Activated T-helper 1 cell treated with anti-CD3 and anti-CD28 coated beads, Interleukin-12 subunit alpha, Interleukin-12 subunit beta, Interleukin-2, Interleukin-4 antibody, amounts not matched to agents 30 ng/mL and 10 ng/mL and 1 ng/mL, durations not matched to agents 14 hours and 24 hours and 36 hours (primary cell): ENCODE data around the gene IMPACT. TPM values are rescaled to one million over a fixed set of nuclear protein-coding genes. Genes with fewer than 3 reads are reported as not detected.
A peak's percentile ranks its signal among the peaks of the same experiment; 100 is the strongest.

Source experiments
- DNase-seq: peaks from one replicate; pipeline ENCODE4 v3.0.0; 2021; ENCODE audit warnings: low spot score
- H3K27ac Mint-ChIP-seq: one replicate; pipeline ENCODE4 v1.8.0; 2021; ENCODE audit warnings: mild to moderate bottlenecking, mixed read lengths
- H3K27me3 Mint-ChIP-seq: one replicate; pipeline ENCODE4 v1.8.0; 2022; ENCODE audit warnings: mild to moderate bottlenecking, moderate library complexity, mixed read lengths; ENCODE audit not compliant: insufficient read depth
- H3K36me3 Mint-ChIP-seq: one replicate; pipeline ENCODE4 v1.8.0; 2021; ENCODE audit warnings: low read depth, mixed read lengths
- H3K4me1 Mint-ChIP-seq: one replicate; pipeline ENCODE4 v1.8.0; 2021; ENCODE audit warnings: low read depth, mixed read lengths
- H3K4me3 Mint-ChIP-seq: one replicate; pipeline ENCODE4 v1.8.0; 2021; ENCODE audit warnings: mild to moderate bottlenecking, moderate library complexity, mixed read lengths
- H3K9me3 Mint-ChIP-seq: one replicate; pipeline ENCODE4 v1.8.0; 2021; ENCODE audit warnings: mixed read lengths
- intact Hi-C: fragments of 100-400 bp; cut with micrococcal nuclease; formaldehyde crosslinking; loops from one replicate; pipeline ENCODE4 v1.15.1; 2024
- total RNA-seq: library from RNA; stranded (reverse); gene quantifications from 2 replicates; pipeline ENCODE4 v1.2.3, GENCODE V29; 2022

IMPACT gene
- total RNA-seq, 1 donor from 2014 or later: 9.5 TPM

GRCh38 chr18:24429188-24429587, 2.7 kb downstream of the IMPACT start:
- H3K4me3 Mint-ChIP-seq: no peak overlapping the region
- peaks cover 22% of the 10 kb centered on the region for H3K36me3 Mint-ChIP-seq
- no peak overlapping the region for H3K27ac Mint-ChIP-seq
- H3K27me3 Mint-ChIP-seq: peaks cover 6% of the 10 kb centered on the region
- H3K9me3 Mint-ChIP-seq: peaks cover 14% of the 10 kb centered on the region
- peaks cover 27% of the 10 kb centered on the region for H3K4me1 Mint-ChIP-seq
- DNase-seq: no peak
- intact Hi-C loops: loop anchor here (5.0 kb wide), 1 partner anchor 977 kb away; the partner anchor contains the start of gene RIOK3

GRCh38 chr18:24432618-24433017, 6.1 kb downstream of the IMPACT start:
- Mint-ChIP-seq H3K36me3 (peaks cover 11% of the 10 kb centered on the region), H3K27me3 (no peaks in the 10 kb centered on the region)
- DNase-seq: no peak

GRCh38 chr18:24436939-24437338, 10.5 kb downstream of the IMPACT start:
- Mint-ChIP-seq H3K4me1 (no peaks in the 10 kb centered on the region), H3K27ac (no peak overlapping the region), H3K36me3 (peaks cover 7% of the 10 kb centered on the region), H3K9me3 (no peaks in the 10 kb centered on the region), H3K27me3 (no peaks in the 10 kb centered on the region), H3K4me3 (no peak overlapping the region)
- intact Hi-C loops: no loop called here
- no peak for DNase-seq

More at GRCh38 chr18:24432618-24433017, 6.1 kb downstream of the IMPACT start:
- Mint-ChIP-seq H3K4me1 (peaks cover 8% of the 10 kb centered on the region), H3K4me3 (no peak overlapping the region), H3K27ac (no peak overlapping the region), H3K9me3 (no peaks in the 10 kb centered on the region)
- intact Hi-C loops: loop anchor here (5.0 kb wide), 1 partner anchor 55 kb away; no protein-coding TSS in a partner anchor

GRCh38 chr18:24443870-24444269, 17.4 kb downstream of the IMPACT start:
- peaks cover 10% of the 10 kb centered on the region for H3K4me1 Mint-ChIP-seq
- DNase-seq: no peak
- no peaks in the 10 kb centered on the region for H3K27me3 Mint-ChIP-seq
- no peaks in the 10 kb centered on the region for H3K9me3 Mint-ChIP-seq
- no peak overlapping the region for H3K27ac Mint-ChIP-seq
- intact Hi-C loops: no loop called here
- peaks cover 18% of the 10 kb centered on the region for H3K36me3 Mint-ChIP-seq
- no peak overlapping the region for H3K4me3 Mint-ChIP-seq

GRCh38 chr18:24446453-24446852, 20.0 kb downstream of the IMPACT start:
- H3K27ac Mint-ChIP-seq: no peak overlapping the region
- no peaks in the 10 kb centered on the region for H3K27me3 Mint-ChIP-seq
- peaks cover 10% of the 10 kb centered on the region for H3K4me1 Mint-ChIP-seq
- peaks cover 26% of the 10 kb centered on the region for H3K36me3 Mint-ChIP-seq
- intact Hi-C loops: no loop called here
- H3K9me3 Mint-ChIP-seq: no peaks in the 10 kb centered on the region
- no peak overlapping the region for H3K4me3 Mint-ChIP-seq
- DNase-seq: no peak

GRCh38 chr18:24446953-24447538, 20.6 kb downstream of the IMPACT start:
- intact Hi-C loops: no loop called here
- no peak overlapping the region for H3K27ac Mint-ChIP-seq
- H3K9me3 Mint-ChIP-seq: no peaks in the 10 kb centered on the region
- peaks cover 22% of the 10 kb centered on the region for H3K36me3 Mint-ChIP-seq
- no peak for DNase-seq
- no peak overlapping the region for H3K4me3 Mint-ChIP-seq
- H3K4me1 Mint-ChIP-seq: peaks cover 10% of the 10 kb centered on the region
- no peaks in the 10 kb centered on the region for H3K27me3 Mint-ChIP-seq

GRCh38 chr18:24447961-24448360, 21.5 kb downstream of the IMPACT start:
- peaks cover 22% of the 10 kb centered on the region for H3K36me3 Mint-ChIP-seq
- no peak overlapping the region for H3K4me3 Mint-ChIP-seq
- intact Hi-C loops: no loop called here
- no peaks in the 10 kb centered on the region for H3K9me3 Mint-ChIP-seq
- no peak for DNase-seq
- H3K27ac Mint-ChIP-seq: no peak overlapping the region
- peaks cover 10% of the 10 kb centered on the region for H3K4me1 Mint-ChIP-seq
- no peaks in the 10 kb centered on the region for H3K27me3 Mint-ChIP-seq

GRCh38 chr18:24456549-24456948, 30.1 kb downstream of the IMPACT start:
- Mint-ChIP-seq H3K27ac (peak overlapping the region; percentile 55), H3K4me3 (peak overlapping the region; percentile 26), H3K36me3 (peaks cover 5% of the 10 kb centered on the region), H3K4me1 (peaks cover 28% of the 10 kb centered on the region), H3K9me3 (peaks cover 9% of the 10 kb centered on the region), H3K27me3 (no peaks in the 10 kb centered on the region)
- DNase-seq: no peak
- intact Hi-C loops: loop anchor here (1.0 to 2.0 kb wide), 2 partner anchors 42 to 88 kb away; no protein-coding TSS in a partner anchor

- no peak for DNase-seq
- no peaks in the 10 kb centered on the region for H3K27me3 Mint-ChIP-seq
- H3K4me3 Mint-ChIP-seq: no peak overlapping the region
- intact Hi-C loops: loop anchor here (1.0 kb wide), 3 partner anchors 17 to 90 kb away; no protein-coding TSS in a partner anchor
- H3K36me3 Mint-ChIP-seq: peaks cover 2% of the 10 kb centered on the region
- peaks cover 41% of the 10 kb centered on the region for H3K4me1 Mint-ChIP-seq
- H3K27ac Mint-ChIP-seq: no peak overlapping the region
- H3K9me3 Mint-ChIP-seq: peaks cover 9% of the 10 kb centered on the region
These were observed 33.3 kb downstream of the IMPACT start for GRCh38 chr18:24459772-24460171.

- H3K9me3 Mint-ChIP-seq: peaks cover 9% of the 10 kb centered on the region
- peak within 1 kb of the TSS; percentile 13 for H3K4me3 Mint-ChIP-seq
- no peak for DNase-seq
- intact Hi-C loops: loop anchor here (1.0 kb wide), 3 partner anchors 16 to 91 kb away; no protein-coding TSS in a partner anchor
- peaks cover 41% of the 10 kb centered on the region for H3K4me1 Mint-ChIP-seq
- H3K36me3 Mint-ChIP-seq: peaks cover 2% of the 10 kb centered on the region
- H3K27me3 Mint-ChIP-seq: peaks cover 4% of the 10 kb centered on the region
- H3K27ac Mint-ChIP-seq: no peak within 1 kb of the TSS
These were observed 33.9 kb downstream of the IMPACT start, which contains the start of gene HRH4 for GRCh38 chr18:24460388-24460787. TSS of gene HRH4 (plus strand) at chr18:24460637. CDS start at chr18:24460729, 92 bp downstream.

- Mint-ChIP-seq H3K27me3 (peaks cover 5% of the 10 kb centered on the region), H3K9me3 (peaks cover 9% of the 10 kb centered on the region), H3K4me1 (peaks cover 34% of the 10 kb centered on the region), H3K4me3 (no peak overlapping the region), H3K27ac (no peak overlapping the region), H3K36me3 (peaks cover 2% of the 10 kb centered on the region)
- DNase-seq: no peak
- intact Hi-C loops: no loop called here
These were observed 35.5 kb downstream of the IMPACT start for GRCh38 chr18:24461996-24462395.

GRCh38 chr18:24462838-24463775, 36.6 kb downstream of the IMPACT start:
- Mint-ChIP-seq H3K4me3 (no peak overlapping the region), H3K36me3 (peaks cover 2% of the 10 kb centered on the region), H3K27ac (no peak overlapping the region), H3K4me1 (peaks cover 33% of the 10 kb centered on the region), H3K27me3 (peaks cover 7% of the 10 kb centered on the region), H3K9me3 (peaks cover 4% of the 10 kb centered on the region)
- DNase-seq: no peak
- intact Hi-C loops: no loop called here

- Mint-ChIP-seq H3K4me3 (no peak overlapping the region), H3K36me3 (no peaks in the 10 kb centered on the region), H3K27me3 (peaks cover 7% of the 10 kb centered on the region), H3K27ac (no peak overlapping the region), H3K9me3 (no peaks in the 10 kb centered on the region), H3K4me1 (peaks cover 18% of the 10 kb centered on the region)
- intact Hi-C loops: no loop called here
- DNase-seq: no peak
These were observed 39.0 kb downstream of the IMPACT start for GRCh38 chr18:24465486-24465885.
